ENCODE measurements around the gene PDCD4. TPM values are rescaled to one million over a fixed set of nuclear protein-coding genes. Genes with fewer than 3 reads are reported as not detected.
A peak's percentile ranks its signal among the peaks of the same experiment; 100 is the strongest.

The PDCD4 gene
- total and polyA plus RNA-seq, 10 of the 15 experiments (the other 5 are each of a cell fraction or from before 2014, with no cell fraction given), result 101 to 372 (median 171) TPM

DNA sequence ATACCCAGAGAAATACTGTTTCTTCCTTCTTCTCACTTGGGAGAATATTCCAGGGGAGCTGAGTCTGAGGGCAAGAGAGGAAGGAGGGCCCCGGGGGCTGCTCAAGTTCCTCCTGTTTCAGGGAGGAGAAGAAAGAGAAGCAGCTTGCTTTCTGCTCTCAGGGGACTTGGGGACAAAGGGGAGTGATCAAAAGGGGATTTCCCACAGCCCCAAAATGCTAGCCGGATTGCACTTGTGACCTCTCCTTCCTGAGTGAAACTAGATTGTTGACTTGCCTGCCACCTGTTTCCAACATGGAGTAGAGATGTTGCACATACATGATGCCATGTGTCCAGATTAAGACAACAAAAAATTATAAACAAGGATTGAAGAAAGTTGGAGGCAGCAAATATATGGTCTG is 28.7 kb upstream of the PDCD4 start (continued):
- TF ChIP-seq CEBPZ (IDR thresholded peaks at IDR 0.05; ENCODE audit: low read depth, low read length) (no peak), ATF2 (IDR thresholded peaks at IDR 0.05; ENCODE audit: low read length) (peak; percentile 81), JUNB (IDR thresholded peaks at IDR 0.05) (peak; percentile 54; the same call in 1 of the 2 replicates), KDM1A (IDR thresholded peaks at IDR 0.05; ENCODE audit: borderline replicate concordance) (no peak), POLR2AphosphoS5 (IDR thresholded peaks at IDR 0.05; ENCODE audit: low read length) (peak; percentile 17), NRF1 (conservative IDR thresholded peaks at IDR 0.05; ENCODE audit: low read depth, low read length) (no peak), KLF5 (IDR thresholded peaks at IDR 0.05; ENCODE audit: partially characterized antibody) (peak; percentile 49), E4F1 (IDR thresholded peaks at IDR 0.05; ENCODE audit: borderline replicate concordance, partially characterized antibody) (no peak), KAT2A (conservative IDR thresholded peaks at IDR 0.05; ENCODE audit: control insufficient read depth, low read depth, low read length) (no peak), SP1 (IDR thresholded peaks at IDR 0.05; ENCODE audit: low read depth, low read length) (peak; percentile 84), RUNX3 (IDR thresholded peaks at IDR 0.05; ENCODE audit: low read length) (peak; percentile 93), USF2 (IDR thresholded peaks at IDR 0.05; ENCODE audit: borderline replicate concordance, low read depth, low read length) (no peak; the same call in 1 of the 2 replicates), JUND (IDR thresholded peaks at IDR 0.05; ENCODE audit: low read depth, low read length) (no peak), RELA (IDR thresholded peaks at IDR 0.05; ENCODE audit: borderline replicate concordance, partially characterized antibody) (peak; percentile 98), NBN (IDR thresholded peaks at IDR 0.05) (peak; percentile 84; the same call in 1 of the 2 replicates), CHD2 (IDR thresholded peaks at IDR 0.05; ENCODE audit: borderline replicate concordance, low read depth, low read length) (peak; percentile 68; the same call in 1 of the 2 replicates), NR2C2 (IDR thresholded peaks at IDR 0.05; ENCODE audit: borderline replicate concordance, control insufficient read depth, insufficient read length, low read depth) (no peak), NFYB (IDR thresholded peaks at IDR 0.05; ENCODE audit: insufficient read depth, low read depth, low read length) (no peak), MTA2 (IDR thresholded peaks at IDR 0.05; ENCODE audit: low read depth) (peak; percentile 85), IKZF1 (conservative IDR thresholded peaks at IDR 0.05) (peak; percentile 97), CHD4 (IDR thresholded peaks at IDR 0.05) (no peak), WRNIP1 (IDR thresholded peaks at IDR 0.05; ENCODE audit: borderline replicate concordance, low read depth, low read length) (no peak)

Measured in GM12878 (cell line).